A673 (cell line): ENCODE results near the gene CTNNA3.

Experiments used
- EZH2 ChIP-seq: fragments of 200-600 bp; sonication (generic); IDR thresholded peaks from 2 replicates; pipeline ENCODE4 v1.6.1; 2017; ENCODE audit warnings: borderline replicate concordance, low read depth, mild to moderate bottlenecking, mixed read lengths, antibody characterized with exemption, low read length; ENCODE audit not compliant: poor library complexity, severe bottlenecking
- TF ChIP-seq, protein P1 (sequence below): fragments of 300-800, 200-600 bp; sonication (generic); conservative IDR thresholded peaks from 2 replicates; pipeline ENCODE4 v1.5.1; 2017; ENCODE audit warnings: low read depth, mild to moderate bottlenecking, antibody characterized with exemption, low read length, moderate library complexity, mixed read lengths

DNA sequence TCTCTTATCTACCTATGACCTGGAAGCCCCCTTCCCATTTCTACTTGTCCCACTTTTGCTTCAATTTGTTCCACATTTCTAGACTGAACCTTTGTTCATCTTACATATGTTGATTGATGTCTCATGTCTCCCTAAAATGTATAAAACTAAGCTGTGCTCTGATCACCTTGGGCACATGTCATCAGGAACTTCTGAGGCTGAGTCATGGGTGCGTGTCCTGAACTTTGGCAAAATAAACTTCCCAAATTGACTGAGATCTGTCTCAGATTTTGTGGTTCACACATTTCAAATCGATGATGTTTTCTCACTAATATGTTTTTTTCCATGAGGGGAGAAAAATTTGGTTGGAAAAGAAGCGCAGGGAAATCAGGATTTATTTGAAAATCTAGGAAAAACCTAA is 1176.4 kb downstream of the CTNNA3 start:
- TF ChIP-seq, protein P1, sequence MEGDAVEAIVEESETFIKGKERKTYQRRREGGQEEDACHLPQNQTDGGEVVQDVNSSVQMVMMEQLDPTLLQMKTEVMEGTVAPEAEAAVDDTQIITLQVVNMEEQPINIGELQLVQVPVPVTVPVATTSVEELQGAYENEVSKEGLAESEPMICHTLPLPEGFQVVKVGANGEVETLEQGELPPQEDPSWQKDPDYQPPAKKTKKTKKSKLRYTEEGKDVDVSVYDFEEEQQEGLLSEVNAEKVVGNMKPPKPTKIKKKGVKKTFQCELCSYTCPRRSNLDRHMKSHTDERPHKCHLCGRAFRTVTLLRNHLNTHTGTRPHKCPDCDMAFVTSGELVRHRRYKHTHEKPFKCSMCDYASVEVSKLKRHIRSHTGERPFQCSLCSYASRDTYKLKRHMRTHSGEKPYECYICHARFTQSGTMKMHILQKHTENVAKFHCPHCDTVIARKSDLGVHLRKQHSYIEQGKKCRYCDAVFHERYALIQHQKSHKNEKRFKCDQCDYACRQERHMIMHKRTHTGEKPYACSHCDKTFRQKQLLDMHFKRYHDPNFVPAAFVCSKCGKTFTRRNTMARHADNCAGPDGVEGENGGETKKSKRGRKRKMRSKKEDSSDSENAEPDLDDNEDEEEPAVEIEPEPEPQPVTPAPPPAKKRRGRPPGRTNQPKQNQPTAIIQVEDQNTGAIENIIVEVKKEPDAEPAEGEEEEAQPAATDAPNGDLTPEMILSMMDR: no peak
- TF ChIP-seq EZH2: no peak
